OCI-LY1 (cell line): ENCODE results near the gene VPS41.

Experiments used
- CTCF ChIP-seq: fragments of 200-600 bp; sonication (generic), shearing (Covaris generic); IDR thresholded peaks from 2 replicates; pipeline ENCODE4 v1.5.1; 2017; ENCODE audit warnings: mild to moderate bottlenecking, antibody characterized with exemption, low read length, moderate library complexity, mixed read lengths
- EZH2 ChIP-seq: fragments of 200-600 bp; sonication (generic), shearing (Covaris generic); IDR thresholded peaks from 2 replicates; pipeline ENCODE4 v1.8.0; 2017; ENCODE audit warnings: borderline replicate concordance, mixed run types, mild to moderate bottlenecking, antibody characterized with exemption, low read length, moderate library complexity, mixed read lengths

- TF ChIP-seq CTCF = peak; percentile 97
- no peak for TF ChIP-seq EZH2
Measured at GRCh38 chr7:38796626-38797501, 112.1 kb downstream of the VPS41 start.
